Keratinocyte (primary cell): ENCODE measurements around the gene HIKESHI. TPM values are rescaled to one million over a fixed set of nuclear protein-coding genes. Genes with fewer than 3 reads are reported as not detected.

ENCODE experiments used
- DNase-seq: peaks from one replicate; pipeline ENCODE4 v3.0.0-alpha.2; 2011; ENCODE audit warnings: low read depth, missing footprints, low spot score
- FAIRE-seq: peaks from 2 replicates; lab custom pipeline; 2011; peaks lifted over from hg19 to GRCh38; lab: Jason Lieb, UNC
- H2AFZ ChIP-seq: 2 replicates; pipeline ENCODE4 v1.6.0; 2012; ENCODE audit warnings: low read length, control low read depth, inconsistent platforms; ENCODE audit not compliant: control insufficient read depth
- H3K27ac ChIP-seq: 2 replicates; pipeline ENCODE4 v1.5.1; 2011; ENCODE audit warnings: low read length; ENCODE audit not compliant: control insufficient read depth, insufficient read depth
- H3K27me3 ChIP-seq: 3 replicates; pipeline ENCODE4 v1.6.0; 2011; ENCODE audit warnings: low read length; ENCODE audit not compliant: control insufficient read depth, insufficient read depth; ENCODE audit errors: extremely low read depth
- H3K36me3 ChIP-seq, 2 experiments: 2 replicates in 1 of 2; 3 replicates in 1 of 2; pipeline ENCODE4 v1.5.1; 2011; ENCODE audit warnings: low read length in 2 of 2, mild to moderate bottlenecking in 1 of 2; ENCODE audit not compliant: control insufficient read depth in 2 of 2, insufficient read depth in 2 of 2; ENCODE audit errors: extremely low read depth in 1 of 2
- H3K4me1 ChIP-seq: 3 replicates; pipeline ENCODE4 v1.5.1; 2011; ENCODE audit warnings: low read length; ENCODE audit not compliant: control insufficient read depth, insufficient read depth; ENCODE audit errors: extremely low read depth
- H3K4me2 ChIP-seq: 3 replicates; pipeline ENCODE4 v1.6.0; 2011; ENCODE audit warnings: low read depth, low read length; ENCODE audit not compliant: control insufficient read depth, insufficient read depth; ENCODE audit errors: extremely low read depth
- H3K4me3 ChIP-seq, 3 experiments: fragments of 200-600 bp in 1 of 3; sonication (generic) in 1 of 3; 2 replicates in 2 of 3; 3 replicates in 1 of 3; pipeline ENCODE4 v1.5.1; 2011 to 2016; ENCODE audit warnings: low read length in 3 of 3, mild to moderate bottlenecking in 3 of 3, control low read depth in 2 of 3, inconsistent platforms in 1 of 3, low read depth in 1 of 3, mixed read lengths in 1 of 3, mixed run types in 1 of 3, moderate library complexity in 1 of 3; ENCODE audit not compliant: control insufficient read depth in 2 of 3, insufficient read depth in 2 of 3; ENCODE audit errors: extremely low read depth in 1 of 3
- H3K79me2 ChIP-seq: 2 replicates; pipeline ENCODE4 v1.6.0; 2012; ENCODE audit warnings: low read length; ENCODE audit not compliant: control insufficient read depth, insufficient read depth
- H3K9ac ChIP-seq: 3 replicates; pipeline ENCODE4 v1.6.0; 2011; ENCODE audit warnings: low read length; ENCODE audit not compliant: control insufficient read depth, insufficient read depth; ENCODE audit errors: extremely low read depth
- H3K9me1 ChIP-seq: 3 replicates; pipeline ENCODE4 v1.6.0; 2011; ENCODE audit warnings: low read length; ENCODE audit not compliant: control insufficient read depth, insufficient read depth; ENCODE audit errors: extremely low read depth
- H3K9me3 ChIP-seq: 2 replicates; pipeline ENCODE4 v1.5.1; 2012; ENCODE audit warnings: low read depth, low read length; ENCODE audit not compliant: control insufficient read depth
- H4K20me1 ChIP-seq: 3 replicates; pipeline ENCODE4 v1.6.0; 2011; ENCODE audit warnings: low read length; ENCODE audit not compliant: control insufficient read depth, insufficient read depth; ENCODE audit errors: extremely low read depth
- CTCF ChIP-seq, 3 experiments: IDR thresholded peaks in 1 of 3; conservative IDR thresholded peaks in 1 of 3; optimal IDR thresholded peaks in 1 of 3; 2 replicates in 2 of 3; 3 replicates in 1 of 3; pipeline versions ENCODE3 to v1.5.1; 2011; ENCODE audit warnings: low read length in 3 of 3, mild to moderate bottlenecking in 3 of 3, moderate library complexity in 2 of 3, control low read depth in 1 of 3, inconsistent platforms in 1 of 3; ENCODE audit not compliant: insufficient read depth in 2 of 3; ENCODE audit errors: extremely low read depth in 1 of 3
- EZH2 ChIP-seq: IDR thresholded peaks from one replicate; pipeline ENCODE4 v1.6.1; 2012; ENCODE audit warnings: inconsistent platforms, mild to moderate bottlenecking, low read length, moderate library complexity
- dilution Hi-C: fragments of 300-500 bp; cut with MboI; formaldehyde crosslinking; loops from one replicate; pipeline ENCODE4 v1.7.0; 2020; ENCODE audit warnings: low sequenced_read_pairs; ENCODE audit not compliant: extremely low pct_ligation_motif_present
- polyA plus RNA-seq, 5 experiments: library from polyadenylated mRNA; depleted of rRNA in 3 of 5; stranded (reverse) in 3 of 5; stranded (forward) in 1 of 5; unstranded in 1 of 5; fragments of >200 nt; gene quantifications; 1 replicate in 1 of 5; 2 replicates in 3 of 5; 3 replicates in 1 of 5; pipeline versions ENCODE4 v1.2.1 to v1.2.3, GENCODE V29; 2011 to 2012; ENCODE audit warnings: missing spikeins in 2 of 5, low read depth in 1 of 5, low replicate concordance in 1 of 5

HIKESHI gene
- polyA plus RNA-seq, 1 donor (not counting 4 experiments of a cell fraction or from before 2014, with no cell fraction given), result 89.4 TPM

DNA sequence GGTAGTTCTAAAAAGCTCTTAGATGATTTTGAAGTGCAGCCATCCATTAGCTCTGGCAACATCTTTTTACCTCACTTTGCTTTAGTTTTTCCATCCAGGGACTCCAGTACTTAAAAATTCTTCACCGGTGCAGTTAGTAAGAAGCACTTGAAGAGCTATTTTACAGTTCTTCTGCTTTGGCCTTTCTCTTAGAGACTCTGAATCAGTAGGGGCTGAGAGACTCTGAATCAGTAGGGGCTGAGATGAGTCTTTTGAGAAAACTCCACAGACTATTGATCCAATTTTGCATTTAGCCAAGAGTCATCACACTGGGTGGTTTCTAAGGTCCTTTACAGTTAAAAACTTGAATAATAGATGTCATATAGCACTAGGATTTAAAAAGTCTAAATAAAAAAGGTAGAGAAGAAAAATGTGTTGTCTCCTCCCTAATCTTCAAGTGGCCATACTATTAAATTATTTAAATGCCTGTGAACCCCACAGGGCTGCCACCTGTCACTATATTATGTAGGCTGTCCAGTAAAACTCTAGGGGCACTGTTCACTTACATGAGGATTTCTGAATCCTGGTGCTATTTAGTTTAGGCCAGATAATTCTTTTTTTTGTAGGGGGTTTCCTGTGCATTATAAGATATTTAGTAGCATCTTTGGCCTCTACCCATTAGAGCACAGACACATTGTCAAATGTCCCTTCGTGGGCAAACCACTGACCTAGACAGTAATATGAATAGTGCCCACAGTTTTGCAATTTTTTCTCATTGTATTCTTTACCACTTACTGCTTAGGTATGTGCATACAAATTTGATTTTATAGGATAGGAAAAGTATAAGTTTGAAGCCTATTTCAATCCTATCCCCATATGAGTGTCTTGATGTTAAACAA lies 26.3 kb upstream of the HIKESHI start:
- TF ChIP-seq CTCF (optimal IDR thresholded peaks at IDR 0.05 in 1 of 3, IDR thresholded peaks at IDR 0.05 in 1 of 3, conservative IDR thresholded peaks at IDR 0.05 in 1 of 3; ENCODE audit: extremely low read depth in 1 of 3, insufficient read depth in 2 of 3, low read length in 3 of 3), result no peak
- TF ChIP-seq EZH2, result no peak
- Histone ChIP-seq H3K36me3 (peaks cover 2 to 12% of the 10 kb centered on the region in 2 experiments), H3K4me2 (no peak overlapping the region), H3K9me1 (no peaks in the 10 kb centered on the region), H3K27ac (no peak overlapping the region), H4K20me1 (no peaks in the 10 kb centered on the region), H3K9me3 (no peaks in the 10 kb centered on the region), H3K27me3 (no peaks in the 10 kb centered on the region), H3K9ac (no peak overlapping the region), H3K4me3 (no peak overlapping the region), H3K4me1 (peaks cover 4% of the 10 kb centered on the region), H2AFZ (no peak overlapping the region), H3K79me2 (peaks cover 18% of the 10 kb centered on the region)
- DNase-seq (no peak), FAIRE-seq (no peak)
- dilution Hi-C loops, result no loop called here

GRCh38 chr11:86277741-86278140 lies 24.3 kb upstream of the HIKESHI start:
- H3K9me1 ChIP-seq, result no peaks in the 10 kb centered on the region
- FAIRE-seq (no peak), DNase-seq (no peak)
- H3K27me3 ChIP-seq, result no peaks in the 10 kb centered on the region
- no peaks in the 10 kb centered on the region for H4K20me1 ChIP-seq
- no peak overlapping the region for H3K9ac ChIP-seq
- no peaks in the 10 kb centered on the region for H3K9me3 ChIP-seq
- peaks cover 4% of the 10 kb centered on the region for H3K4me1 ChIP-seq
- no peak overlapping the region for H3K4me3 ChIP-seq
- TF ChIP-seq CTCF (optimal IDR thresholded peaks at IDR 0.05 in 1 of 3, IDR thresholded peaks at IDR 0.05 in 1 of 3, conservative IDR thresholded peaks at IDR 0.05 in 1 of 3; ENCODE audit: extremely low read depth in 1 of 3, insufficient read depth in 2 of 3, low read length in 3 of 3) (no peak), EZH2 (no peak)
- H3K4me2 ChIP-seq, result no peak overlapping the region
- no peak overlapping the region for H2AFZ ChIP-seq
- peaks cover 2 to 12% of the 10 kb centered on the region in 2 experiments for H3K36me3 ChIP-seq
- peaks cover 12% of the 10 kb centered on the region for H3K79me2 ChIP-seq
- dilution Hi-C loops, result no loop called here
- no peak overlapping the region for H3K27ac ChIP-seq
